Neural cell (in vitro differentiated cells): ENCODE data around the gene NPPA. TPM values are rescaled to one million over a fixed set of nuclear protein-coding genes. Genes with fewer than 3 reads are reported as not detected.

Experiments
- H2AFZ ChIP-seq: fragments of 200-600, 300-800 bp; sonication (generic), shearing (Covaris generic); 2 replicates; pipeline ENCODE4 v1.6.0; 2014; ENCODE audit warnings: low read depth, mild to moderate bottlenecking, antibody characterized with exemption, low read length, moderate library complexity
- H3F3A ChIP-seq: fragments of 200-600 bp; shearing (Covaris generic); 2 replicates; pipeline ENCODE4 v1.6.1; 2016; ENCODE audit warnings: mild to moderate bottlenecking, moderate library complexity, mixed read lengths, antibody characterized with exemption, low read length; ENCODE audit not compliant: insufficient read depth, poor library complexity, severe bottlenecking
- H3K27ac ChIP-seq: fragments of 200-600, 300-800 bp; sonication (generic), shearing (Covaris generic); 2 replicates; pipeline ENCODE4 v1.5.1; 2014; ENCODE audit warnings: mild to moderate bottlenecking, low read length, moderate library complexity
- H3K27me3 ChIP-seq: fragments of 300-800, 200-600 bp; sonication (generic), shearing (Covaris generic); 2 replicates; pipeline ENCODE4 v1.6.0; 2014; ENCODE audit warnings: mild to moderate bottlenecking, low read depth, low read length, moderate library complexity; ENCODE audit not compliant: insufficient read depth
- H3K36me3 ChIP-seq: fragments of 300-800, 200-600 bp; sonication (generic), shearing (Covaris generic); 2 replicates; pipeline ENCODE4 v1.5.1; 2014; ENCODE audit warnings: mild to moderate bottlenecking, antibody characterized with exemption, low read length, moderate library complexity; ENCODE audit not compliant: insufficient read depth
- H3K4me2 ChIP-seq: fragments of 300-800, 200-600 bp; sonication (generic), shearing (Covaris generic); 2 replicates; pipeline ENCODE4 v1.6.0; 2014; ENCODE audit warnings: mild to moderate bottlenecking, low read length
- H3K4me3 ChIP-seq: fragments of 300-800, 200-600 bp; sonication (generic), shearing (Covaris generic); 2 replicates; pipeline ENCODE4 v1.5.1; 2014; ENCODE audit warnings: mild to moderate bottlenecking, low read length, moderate library complexity
- H3K79me2 ChIP-seq: fragments of 200-600 bp; shearing (Covaris generic); replicated peaks from 2 replicates; pipeline ENCODE4 v1.6.0; 2014; ENCODE audit warnings: mild to moderate bottlenecking, low read length, moderate library complexity; ENCODE audit not compliant: insufficient read depth
- H3K9ac ChIP-seq: fragments of 300-800, 200-600 bp; sonication (generic), shearing (Covaris generic); 2 replicates; pipeline ENCODE4 v1.6.1; 2016; ENCODE audit warnings: mild to moderate bottlenecking, low read length, mixed read lengths
- H3K9me2 ChIP-seq: fragments of 200-600 bp; shearing (Covaris generic); 2 replicates; pipeline ENCODE4 v1.6.1; 2016; ENCODE audit warnings: mild to moderate bottlenecking, low read length, mixed read lengths; ENCODE audit not compliant: insufficient read depth
- H3K9me3 ChIP-seq: fragments of 200-600, 300-800 bp; sonication (generic), shearing (Covaris generic); 2 replicates; pipeline ENCODE4 v1.6.1; 2016; ENCODE audit warnings: mild to moderate bottlenecking, mixed run types, low read length, moderate library complexity, mixed read lengths
- H4K20me1 ChIP-seq: fragments of 200-600 bp; shearing (Covaris generic); 2 replicates; pipeline ENCODE4 v1.6.1; 2016; ENCODE audit warnings: mild to moderate bottlenecking, mixed run types; ENCODE audit not compliant: insufficient read depth
- CTCF ChIP-seq: fragments of 450-650 bp; IDR thresholded peaks from 2 replicates; pipeline ENCODE4 v1.5.1; 2014; ENCODE audit warnings: antibody characterized with exemption, mild to moderate bottlenecking, moderate library complexity; ENCODE audit not compliant: poor library complexity, severe bottlenecking
- EP300 ChIP-seq: fragments of 450-650 bp; conservative IDR thresholded peaks from 2 replicates; pipeline ENCODE4 v1.6.1; 2014; ENCODE audit warnings: antibody characterized with exemption, mild to moderate bottlenecking, moderate library complexity; ENCODE audit not compliant: poor library complexity, severe bottlenecking
- EZH2 ChIP-seq: fragments of 200-600, 300-800 bp; shearing (Covaris generic), sonication (generic); IDR thresholded peaks from 2 replicates; pipeline ENCODE4 v1.6.1; 2014; ENCODE audit warnings: antibody characterized with exemption, low read length, borderline replicate concordance, mild to moderate bottlenecking; ENCODE audit not compliant: insufficient read depth, poor library complexity, severe bottlenecking
- MXI1 ChIP-seq: fragments of 450-650 bp; conservative IDR thresholded peaks from 2 replicates; pipeline ENCODE4 v1.6.1; 2014; ENCODE audit warnings: antibody characterized with exemption, mild to moderate bottlenecking; ENCODE audit not compliant: poor library complexity, severe bottlenecking
- POLR2AphosphoS5 ChIP-seq: IDR thresholded peaks from 2 replicates; pipeline ENCODE4 v1.6.1; 2012
- RAD21 ChIP-seq: fragments of 450-650 bp; conservative IDR thresholded peaks from 2 replicates; pipeline ENCODE4 v1.6.1; 2014; ENCODE audit warnings: antibody characterized with exemption, mild to moderate bottlenecking, moderate library complexity
- REST ChIP-seq: IDR thresholded peaks from 2 replicates; pipeline ENCODE4 v1.6.1; 2012; ENCODE audit warnings: borderline replicate concordance
- SMC3 ChIP-seq: fragments of 450-650 bp; conservative IDR thresholded peaks from 2 replicates; pipeline ENCODE4 v1.6.1; 2014; ENCODE audit warnings: antibody characterized with exemption, mild to moderate bottlenecking, moderate library complexity; ENCODE audit not compliant: poor library complexity
- TAF1 ChIP-seq: IDR thresholded peaks from 2 replicates; pipeline ENCODE4 v1.6.1; 2012; ENCODE audit warnings: low read depth
- polyA plus RNA-seq: library from polyadenylated mRNA; depleted of rRNA; stranded (reverse); fragments of >200 nt; gene quantifications from 2 replicates; pipeline ENCODE4 v1.2.3, GENCODE V29; 2014

Gene NPPA
- polyA plus RNA-seq, 1 donor from 2014 or later = not detected

DNA sequence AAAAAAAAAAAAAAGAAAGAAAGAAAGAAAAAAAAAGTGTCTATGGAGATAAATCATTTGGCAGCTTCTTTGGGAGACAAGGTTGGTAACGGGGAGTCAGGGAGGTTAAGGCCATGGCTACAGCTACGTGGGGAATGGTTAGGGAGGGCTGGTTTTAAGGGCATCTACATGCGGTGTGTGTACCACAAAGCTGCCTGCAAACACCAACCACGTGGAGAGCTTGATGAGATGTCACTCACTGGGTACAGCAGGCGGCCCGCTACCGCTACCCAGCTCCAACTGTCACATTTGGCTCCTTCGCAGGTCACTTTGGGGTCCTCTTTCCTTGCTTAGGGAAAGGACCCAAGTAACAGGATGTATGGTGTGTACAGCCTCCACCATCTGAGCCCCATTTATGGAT lies 6.9 kb upstream of the NPPA start:
- H3K4me3 ChIP-seq = no peak overlapping the region
- H3K9ac ChIP-seq = no peak overlapping the region
- H3K36me3 ChIP-seq = no peaks in the 10 kb centered on the region
- no peaks in the 10 kb centered on the region for H3K9me2 ChIP-seq
- H3K79me2 ChIP-seq = no peaks in the 10 kb centered on the region
- H3K9me3 ChIP-seq = no peaks in the 10 kb centered on the region
- H3K27me3 ChIP-seq = peaks cover 28% of the 10 kb centered on the region
- H4K20me1 ChIP-seq = no peaks in the 10 kb centered on the region
- no peak overlapping the region for H2AFZ ChIP-seq
- TF ChIP-seq POLR2AphosphoS5 (no peak), RAD21 (no peak), CTCF (no peak), EZH2 (no peak), SMC3 (no peak), EP300 (no peak), REST (no peak), MXI1 (no peak), TAF1 (no peak)
- H3K4me2 ChIP-seq = no peak overlapping the region
- H3K27ac ChIP-seq = no peak overlapping the region
- no peaks in the 10 kb centered on the region for H3F3A ChIP-seq

- Histone ChIP-seq H3K36me3 (no peaks in the 10 kb centered on the region), H3K27me3 (no peaks in the 10 kb centered on the region), H2AFZ (no peak overlapping the region), H3K9ac (no peak overlapping the region), H3K9me2 (no peaks in the 10 kb centered on the region), H3K4me3 (no peak overlapping the region), H3K9me3 (no peaks in the 10 kb centered on the region), H3K4me2 (no peak overlapping the region), H3K27ac (no peak overlapping the region), H3F3A (no peaks in the 10 kb centered on the region), H3K79me2 (no peaks in the 10 kb centered on the region), H4K20me1 (no peaks in the 10 kb centered on the region)
- TF ChIP-seq TAF1 (no peak), CTCF (no peak), MXI1 (no peak), SMC3 (no peak), EP300 (no peak), REST (no peak), POLR2AphosphoS5 (no peak), RAD21 (no peak), EZH2 (no peak)
These were observed 3.6 kb upstream of the NPPA start for GRCh38 chr1:11851180-11851579.
